OCI-M2 (cell line): ENCODE measurements around the gene AFF3.
"Not testable (repeated sequence)": the region's sequence is repeated elsewhere in the genome, so short reads cannot be mapped to it uniquely, and the experiment has no call there.

Experiments used
- DNase-seq: peaks from one replicate; lab custom pipeline; 2025; ENCODE audit not compliant: unreplicated experiment; lab: John Stamatoyannopoulos, UW

AFF3 gene

DNA sequence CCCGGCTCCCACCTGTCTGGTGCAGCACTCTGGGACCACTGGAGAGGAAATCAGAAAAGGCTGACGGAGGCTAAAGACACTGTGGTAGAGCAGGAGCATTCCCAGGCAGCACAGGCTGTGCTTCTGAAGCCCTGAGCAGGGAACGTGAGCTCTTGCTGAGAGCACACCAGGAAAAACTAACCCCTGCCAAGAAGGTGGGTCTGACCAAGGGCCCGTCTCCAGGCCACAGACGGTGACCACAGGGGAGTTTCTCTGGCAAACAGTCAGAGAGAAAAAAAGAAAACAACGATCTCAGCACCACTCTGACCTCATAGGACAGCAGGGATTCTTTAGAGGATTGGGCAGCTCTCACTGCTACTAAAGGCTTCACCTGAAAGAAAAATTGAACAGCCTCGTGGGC is 201.4 kb downstream of the AFF3 start:
- DNase-seq: no peak

DNA sequence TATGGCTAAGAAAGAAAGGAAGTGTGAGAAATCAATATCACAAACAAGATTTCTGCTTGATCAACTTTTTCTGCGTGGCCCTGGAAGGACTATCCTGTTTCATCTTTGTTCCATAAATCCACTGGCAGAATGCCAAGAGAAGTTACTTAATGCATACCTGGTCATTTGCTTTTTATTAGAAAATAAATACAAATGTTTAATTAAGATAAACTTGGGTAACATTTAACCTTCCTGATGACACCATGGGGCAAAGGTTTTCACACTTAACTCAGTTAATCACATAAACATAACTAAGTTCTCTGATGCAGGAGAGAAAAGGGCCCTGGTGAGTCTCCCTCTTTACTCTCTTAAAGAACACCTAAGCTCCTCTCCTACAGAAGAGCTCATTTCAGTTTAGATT is 203.3 kb downstream of the AFF3 start:
- no peak for DNase-seq

DNA sequence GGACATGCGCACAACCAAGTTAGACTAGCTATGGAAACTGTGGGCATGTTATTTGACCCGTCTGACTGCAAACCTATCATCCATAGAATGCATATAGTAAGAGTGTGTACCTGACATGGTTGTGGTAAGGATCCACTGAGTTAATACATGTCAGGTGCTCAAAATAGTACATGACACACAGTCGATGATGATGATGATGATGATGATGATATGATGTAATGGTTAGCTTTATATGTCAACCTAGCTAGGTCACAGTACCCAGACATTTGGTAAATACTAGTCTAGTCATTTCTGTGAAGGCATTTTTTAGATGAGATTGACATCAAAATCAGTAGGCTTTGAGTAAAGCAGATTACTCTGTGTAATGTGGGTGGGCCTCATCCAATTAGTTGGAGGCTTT is 204.1 kb downstream of the AFF3 start:
- DNase-seq: no peak

DNA sequence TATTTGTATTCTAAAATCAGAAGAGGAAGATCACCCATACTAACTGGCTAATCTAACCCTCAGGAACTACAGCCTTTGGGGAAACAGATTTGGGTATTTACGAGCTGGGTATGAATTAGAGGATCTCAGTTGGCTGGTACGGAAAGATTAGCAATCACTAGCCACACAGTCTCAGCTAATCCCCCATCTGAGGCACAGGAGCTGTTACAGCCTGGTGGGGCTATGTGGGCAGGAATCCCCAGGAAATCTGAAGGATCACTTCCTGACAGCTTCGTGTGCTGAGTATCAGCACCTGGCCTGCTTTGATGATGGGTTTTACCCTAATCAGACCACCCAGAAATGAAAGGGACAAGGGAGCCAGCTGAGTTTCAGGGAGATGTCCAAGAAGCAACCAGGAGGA is 206.3 kb downstream of the AFF3 start:
- no peak for DNase-seq

DNA sequence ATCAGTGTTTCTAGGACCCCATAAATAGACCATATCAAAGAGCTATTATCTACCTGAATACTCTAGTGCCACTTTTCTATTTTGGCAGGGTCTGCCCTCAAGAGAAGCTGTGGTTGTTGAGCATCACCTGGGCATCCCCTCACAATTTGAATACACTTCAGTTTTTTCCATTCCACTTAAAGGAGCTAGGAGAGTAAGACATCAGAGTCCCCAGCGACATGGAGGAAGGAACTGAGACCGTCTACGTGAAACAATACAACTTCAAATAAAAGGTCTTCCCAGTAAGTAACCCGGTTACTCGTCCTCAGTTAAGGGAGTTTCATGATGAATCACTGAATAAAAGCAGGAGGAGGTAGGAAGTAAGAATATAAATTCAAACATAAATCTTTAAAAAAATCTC is 206.7 kb downstream of the AFF3 start:
- DNase-seq: no peak

DNA sequence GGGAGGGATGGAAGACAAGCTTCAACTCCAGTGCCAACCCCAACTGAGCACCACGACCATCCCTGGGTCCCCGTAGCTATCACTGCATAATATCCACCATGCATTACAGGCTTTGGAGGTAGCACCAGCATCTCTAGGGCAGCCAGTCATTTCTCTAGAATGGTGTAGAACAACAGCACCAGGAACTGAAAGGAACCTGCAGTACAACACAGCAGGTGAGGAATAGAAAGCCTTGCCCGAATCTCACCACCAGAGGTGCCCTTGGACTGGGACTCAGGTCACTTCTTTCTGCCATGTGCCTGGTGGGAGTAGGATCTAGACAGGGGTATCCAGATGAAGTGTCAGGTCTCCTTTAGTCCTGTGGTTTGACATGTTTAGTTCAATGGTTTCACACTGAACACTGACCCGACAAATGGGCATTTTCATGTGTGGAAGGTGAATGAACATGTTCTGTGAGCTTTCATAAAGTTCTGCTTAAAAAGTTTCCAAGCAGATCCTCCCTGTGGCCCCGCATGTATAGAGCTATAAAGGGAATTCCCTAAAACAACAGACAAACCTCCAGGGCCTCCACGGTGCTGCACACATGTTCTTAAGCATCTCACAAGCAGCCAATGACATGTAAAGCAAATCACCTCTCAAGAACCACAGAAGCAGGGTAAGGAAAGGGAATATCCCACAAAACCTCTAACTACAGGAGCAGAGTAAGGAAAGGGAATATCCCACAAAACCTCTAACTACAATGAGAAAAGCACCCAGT is 208.3 kb downstream of the AFF3 start:
- DNase-seq: no peak

DNA sequence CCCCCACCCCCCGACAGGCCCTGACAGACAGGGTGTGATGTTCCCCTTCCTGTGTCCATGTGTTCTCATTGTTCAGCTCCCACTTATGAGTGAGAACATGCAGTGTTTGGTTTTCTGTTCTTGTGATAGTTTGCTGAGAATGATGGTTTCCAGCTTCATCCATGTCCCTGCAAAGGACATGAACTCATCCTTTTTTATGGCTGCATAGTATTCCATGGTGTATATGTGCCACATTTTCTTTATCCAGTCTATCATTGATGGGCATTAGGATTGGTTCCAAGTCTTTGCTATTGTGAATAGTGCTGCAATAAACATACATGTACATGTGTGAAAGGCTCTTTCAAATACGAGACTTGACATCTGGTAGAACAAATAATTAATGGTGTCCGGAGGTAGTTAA is 208.9 kb downstream of the AFF3 start:
- DNase-seq: not testable (repeated sequence)

DNA sequence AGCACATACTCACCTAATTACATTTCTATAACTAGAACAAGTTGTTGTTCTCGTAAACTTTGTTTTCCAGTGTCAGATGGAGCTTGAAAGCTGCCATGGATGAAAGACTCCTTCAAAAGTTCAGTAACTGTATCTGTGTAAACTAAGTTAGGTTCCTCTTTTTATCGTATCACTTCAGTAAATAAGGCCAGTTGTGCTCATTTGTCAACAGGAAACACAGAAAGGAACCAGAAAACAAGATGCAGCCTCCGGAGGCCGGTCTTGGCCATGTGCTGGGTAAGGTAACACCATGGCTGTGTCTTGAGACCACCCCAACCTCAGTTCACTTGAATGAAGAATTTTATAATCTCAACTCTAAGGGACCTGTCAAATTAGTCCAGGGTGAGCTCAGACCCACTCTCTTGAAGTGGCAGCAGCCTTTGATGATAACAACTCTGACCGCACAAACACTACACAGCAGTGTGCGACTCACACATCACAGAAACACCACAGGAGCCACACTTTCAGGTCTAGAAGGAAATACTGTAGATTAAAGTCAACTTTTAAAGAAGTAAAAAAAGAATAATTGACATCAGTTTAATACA is 213.8 kb downstream of the AFF3 start:
- DNase-seq: no peak

DNA sequence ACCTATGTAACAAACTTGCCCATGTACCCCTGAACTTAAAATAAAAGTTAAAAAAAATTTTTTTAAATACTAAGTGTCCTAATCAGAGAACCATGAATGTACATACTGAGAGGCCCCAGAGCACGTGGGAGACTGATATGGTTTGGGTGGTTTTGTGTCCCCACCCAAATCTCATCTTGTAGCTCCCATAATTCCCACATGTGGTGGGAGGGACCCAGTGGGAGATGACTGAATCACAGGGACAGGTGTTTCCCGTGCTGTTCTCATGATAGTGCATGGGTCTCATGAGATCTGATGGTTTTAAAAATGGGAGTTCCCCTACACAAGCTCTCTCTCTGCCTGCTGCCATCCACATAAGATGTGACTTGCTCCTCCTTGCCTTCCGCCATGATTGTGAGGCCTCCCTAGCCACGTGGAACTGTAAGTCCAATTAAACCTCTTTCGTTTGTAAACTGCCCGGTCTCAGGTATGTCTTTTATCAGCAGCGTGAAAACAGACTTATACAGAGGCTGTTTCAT is 214.6 kb downstream of the AFF3 start:
- DNase-seq: not testable (repeated sequence)

DNA sequence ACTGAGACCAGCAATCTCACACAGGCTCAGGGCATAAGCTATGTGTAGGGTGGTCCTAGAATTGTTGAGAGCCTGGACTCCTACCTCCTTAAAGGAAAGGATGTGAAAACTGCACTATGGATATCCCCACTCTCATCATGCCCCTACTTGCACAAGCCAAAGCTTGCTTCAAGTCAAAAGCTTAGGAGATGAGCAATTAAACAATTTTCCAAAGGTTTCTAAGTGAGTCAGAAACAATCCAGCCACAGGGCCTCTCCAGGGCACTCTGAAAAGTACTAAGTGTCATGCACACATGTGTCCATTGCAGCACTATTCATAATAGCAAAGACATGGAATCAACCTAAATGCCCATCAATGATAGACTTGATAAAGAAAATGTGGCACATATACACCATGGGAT is 215.4 kb downstream of the AFF3 start:
- DNase-seq: no peak

DNA sequence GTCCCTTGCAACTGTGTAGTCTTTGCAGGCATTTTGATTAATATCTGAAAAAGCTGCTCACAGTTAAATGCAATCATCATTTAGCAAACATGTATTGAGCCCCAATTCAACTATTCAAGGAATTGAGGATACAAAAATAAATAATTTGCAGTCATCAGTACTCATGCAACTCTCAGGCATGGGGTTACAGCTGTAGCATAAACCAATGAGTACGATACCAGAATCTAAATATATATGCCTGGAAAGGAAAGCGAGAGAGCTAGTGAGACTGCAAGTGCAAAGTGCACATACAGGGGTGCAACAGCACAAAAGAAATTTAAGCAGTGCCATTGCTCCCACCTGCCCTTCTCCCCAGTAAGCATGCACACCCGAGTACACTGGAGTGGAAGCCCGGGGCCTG is 216.4 kb downstream of the AFF3 start:
- no peak for DNase-seq

DNA sequence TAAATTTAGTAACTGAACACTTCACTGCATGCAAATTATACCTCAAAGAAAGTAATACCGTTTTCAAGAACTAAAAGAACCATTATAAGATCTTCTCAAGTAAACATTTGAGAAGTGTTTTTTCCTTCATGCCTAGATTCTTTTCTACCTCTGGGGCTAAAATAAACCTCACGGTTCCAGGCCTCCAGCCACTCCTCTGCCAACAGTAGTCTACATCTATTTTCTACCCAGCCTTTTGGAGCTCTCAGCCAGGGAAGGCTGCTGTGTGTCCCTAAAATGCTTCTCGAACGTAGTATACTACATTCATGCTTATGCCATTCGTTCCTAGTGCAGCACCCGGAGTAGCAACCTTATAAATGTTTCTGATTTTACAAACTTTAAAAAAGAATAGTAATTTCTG is 219.7 kb downstream of the AFF3 start:
- DNase-seq: no peak

DNA sequence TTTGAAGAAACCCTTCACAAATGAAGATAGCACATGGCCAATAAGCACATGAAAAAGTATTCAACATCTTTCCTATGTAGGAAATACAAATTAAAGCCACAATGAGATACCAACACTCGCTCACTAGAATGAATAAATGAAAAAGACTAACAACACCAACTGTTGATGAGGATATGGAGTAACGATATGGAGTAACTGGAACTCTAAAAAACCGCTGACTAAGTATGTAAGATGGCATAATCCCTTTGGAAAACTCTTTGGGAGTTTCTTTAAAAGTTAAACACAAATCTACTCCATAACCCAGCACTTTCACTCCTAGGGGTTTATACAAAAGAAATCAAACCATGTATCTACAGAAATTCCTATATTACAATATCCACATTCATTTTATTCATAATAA is 220.5 kb downstream of the AFF3 start:
- DNase-seq: no peak

DNA sequence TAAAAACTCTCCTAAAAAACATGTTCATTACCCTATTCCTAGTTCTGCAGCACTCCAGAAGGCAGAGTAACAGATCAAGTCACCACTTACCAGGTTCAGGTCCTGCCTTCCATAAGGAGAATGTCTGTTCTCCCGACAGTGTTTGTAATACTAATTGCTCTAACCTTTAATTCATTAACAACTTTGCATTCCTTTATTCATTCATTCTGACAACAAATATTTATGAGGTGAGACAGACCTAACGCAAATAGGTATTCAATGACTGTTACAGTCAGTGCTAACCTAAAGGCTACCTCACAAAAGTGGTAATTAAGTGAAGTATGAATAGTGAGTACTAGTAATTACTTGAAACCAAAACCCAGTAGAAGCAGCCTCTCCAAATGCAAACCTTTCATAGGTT is 224.0 kb downstream of the AFF3 start:
- no peak for DNase-seq

DNA sequence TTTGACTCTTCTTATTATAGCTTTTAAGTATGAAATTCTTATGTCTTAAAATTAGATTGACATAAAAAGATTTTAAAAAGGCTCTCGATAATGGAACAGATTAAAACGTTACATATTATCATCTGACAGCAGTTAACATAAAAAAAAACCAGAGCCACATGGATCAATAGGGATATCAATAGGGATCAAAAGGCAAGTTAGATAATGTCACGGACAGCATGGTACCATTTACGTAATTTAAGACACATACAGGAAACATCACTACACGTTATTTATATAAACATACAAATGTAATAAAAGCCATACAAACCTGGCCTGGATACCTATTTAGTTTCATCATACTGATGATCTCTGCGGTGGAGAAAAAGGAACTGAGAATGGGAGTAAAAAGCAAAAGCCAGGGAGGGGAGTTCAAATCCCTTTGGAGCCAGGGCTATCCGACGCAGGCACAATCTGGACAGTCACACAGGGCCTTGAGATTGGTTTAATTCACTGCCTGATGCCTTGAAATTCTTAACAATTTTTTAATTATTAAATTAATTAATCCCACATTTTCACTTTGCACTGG is 227.2 kb downstream of the AFF3 start:
- DNase-seq: no peak

DNA sequence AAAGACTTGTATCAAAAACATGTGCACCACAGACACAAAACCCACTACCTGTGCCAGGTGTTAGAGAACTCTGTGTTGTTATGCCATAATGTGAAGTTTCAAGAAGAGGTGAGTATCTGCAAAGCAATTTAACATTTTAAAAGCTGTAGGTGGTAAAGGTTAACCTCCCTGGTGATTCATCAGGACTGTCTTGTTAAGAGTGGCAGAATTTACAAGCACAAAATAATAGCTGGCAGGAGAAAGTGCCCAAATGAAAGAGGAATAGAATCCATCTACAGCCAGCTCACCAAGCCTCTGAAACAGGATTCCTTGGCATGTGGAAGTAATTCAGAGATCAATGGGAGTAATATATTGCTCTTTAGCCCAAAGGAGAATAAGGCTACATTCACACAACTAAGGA is 230.7 kb downstream of the AFF3 start:
- no peak for DNase-seq

DNA sequence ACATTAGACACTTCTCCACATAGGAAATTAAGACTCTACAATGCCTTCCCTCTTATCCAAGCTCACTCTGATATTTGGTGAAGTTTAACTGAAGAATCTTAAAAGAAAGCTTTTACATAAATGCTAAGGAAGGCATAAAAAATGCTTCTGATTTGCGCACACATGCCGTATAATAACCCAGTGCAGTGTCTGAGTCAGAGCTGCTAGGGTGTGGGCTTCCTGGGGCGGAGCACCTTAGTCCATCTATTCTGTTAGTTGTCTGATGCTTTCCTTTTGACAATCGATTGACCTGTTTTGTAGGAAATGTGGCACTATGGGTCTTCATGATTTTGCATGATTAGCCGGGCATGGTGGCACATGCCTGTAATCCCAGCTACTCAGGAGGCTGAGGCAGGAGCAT is 231.5 kb downstream of the AFF3 start:
- no peak for DNase-seq

DNA sequence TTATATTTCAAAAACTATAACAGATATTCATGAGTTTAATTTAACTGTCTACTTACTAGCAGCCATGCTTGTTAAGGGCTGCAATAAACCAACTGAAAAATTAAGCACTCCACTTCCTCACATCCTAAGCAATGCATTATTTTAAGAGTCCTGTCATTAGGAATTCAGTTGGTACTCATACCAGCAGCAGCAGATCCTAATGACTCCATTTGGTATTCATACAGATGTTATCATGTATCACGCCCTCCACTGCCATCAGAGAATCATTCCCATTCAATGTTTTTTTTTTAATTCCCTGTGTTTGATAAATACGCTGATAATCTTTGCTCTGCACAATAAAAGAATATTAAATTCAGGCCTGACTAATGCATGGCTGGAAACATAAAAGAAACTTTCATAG is 236.8 kb downstream of the AFF3 start:
- no peak for DNase-seq

DNA sequence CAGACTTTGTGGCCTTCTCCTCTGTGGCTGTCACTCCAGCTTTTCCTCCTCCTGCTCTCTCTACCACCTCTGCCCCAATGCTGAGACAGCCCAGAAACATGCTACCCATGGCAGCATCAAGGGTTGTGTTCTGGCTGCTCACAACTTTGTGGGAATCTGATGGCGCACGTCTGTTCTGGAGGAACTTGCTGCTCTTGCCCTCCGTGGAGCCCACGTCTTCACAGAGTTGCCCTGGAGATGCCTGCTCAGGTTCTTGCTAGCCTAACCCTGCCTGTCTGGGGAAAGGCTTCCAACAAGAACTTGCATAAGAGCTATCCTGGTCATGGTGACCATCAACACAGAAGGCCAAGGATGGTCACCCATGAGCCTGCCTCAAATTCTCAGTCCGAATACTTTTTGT is 237.4 kb downstream of the AFF3 start:
- no peak for DNase-seq

DNA sequence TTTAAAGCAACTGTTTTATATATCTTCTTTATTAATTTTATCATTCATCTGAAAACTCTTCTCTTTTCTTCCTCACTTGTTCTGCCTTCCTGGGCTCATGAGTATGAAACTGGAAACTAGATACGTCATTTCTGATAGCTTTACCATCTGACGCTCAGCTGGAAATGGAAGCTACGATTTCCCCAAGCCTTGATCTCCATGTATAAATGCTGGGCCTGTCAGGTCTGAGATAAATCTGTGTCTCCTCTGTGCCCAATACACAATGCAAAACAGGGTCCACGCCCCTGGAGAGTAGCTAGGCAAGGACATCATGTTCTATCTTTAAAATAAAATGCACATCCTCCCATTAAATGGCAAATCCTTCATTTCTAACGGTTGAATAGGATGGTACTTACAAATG is 238.4 kb downstream of the AFF3 start:
- DNase-seq: no peak

DNA sequence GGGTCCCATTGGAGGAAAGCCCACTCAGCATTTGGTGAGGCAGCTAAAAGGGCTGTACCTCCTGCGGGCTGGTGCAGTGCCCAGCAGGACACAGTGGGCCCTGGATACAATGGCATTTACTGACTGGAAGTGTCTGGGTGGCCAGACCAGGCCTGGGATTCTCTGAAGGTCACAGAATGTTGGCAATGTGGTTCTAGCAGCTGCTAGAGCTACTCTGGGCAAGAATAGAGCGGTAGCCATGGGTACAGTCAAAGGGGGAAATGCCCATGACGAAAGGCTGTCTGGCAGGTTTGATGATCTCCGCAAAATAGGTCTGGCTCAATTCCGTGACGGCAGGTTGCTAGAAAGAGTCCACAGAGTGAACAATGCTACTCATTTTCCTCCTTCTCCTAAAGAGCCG is 241.8 kb downstream of the AFF3 start:
- DNase-seq: no peak

DNA sequence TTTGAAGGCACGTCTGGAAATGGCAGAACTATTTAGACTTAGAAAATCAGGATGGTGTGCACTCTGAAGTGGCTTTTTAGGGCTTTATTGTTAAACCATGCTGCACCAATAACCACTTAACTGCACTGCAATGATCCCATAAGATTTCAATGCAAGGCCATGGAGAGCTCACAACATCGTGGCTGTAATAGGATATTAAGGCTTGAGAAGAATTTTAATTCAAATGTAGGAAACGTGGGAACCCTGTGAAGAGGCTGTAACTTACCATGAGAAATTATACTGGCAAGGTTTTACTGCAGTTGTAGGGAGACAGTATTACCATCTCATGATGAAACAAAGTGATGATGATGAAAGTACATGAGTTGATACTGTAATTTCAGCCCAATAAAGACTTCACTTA is 242.5 kb downstream of the AFF3 start:
- DNase-seq: no peak
